ENCODE data around the gene MUC7. TPM values are rescaled to one million over a fixed set of nuclear protein-coding genes. Genes with fewer than 3 reads are reported as not detected.
A peak's percentile ranks its signal among the peaks of the same experiment; 100 is the strongest.

Gene MUC7
- polyA plus RNA-seq, 1 donor (not counting 4 experiments of a cell fraction or from before 2014, with no cell fraction given) = not detected

GRCh38 chr4:70504733-70505132 lies 32.7 kb downstream of the MUC7 start:
- DNase-seq (ENCODE audit: low read depth, low spot score) = no peak
- Histone ChIP-seq H3K9me1 (ENCODE audit: control insufficient read depth, extremely low read depth, insufficient read depth, low read length) (no peaks in the 10 kb centered on the region), H3K79me2 (ENCODE audit: control insufficient read depth, insufficient read depth, low read length) (no peaks in the 10 kb centered on the region), H3K36me3 (ENCODE audit: control insufficient read depth in 2 of 2, extremely low read depth in 1 of 2, insufficient read depth in 2 of 2, low read length in 2 of 2) (no peaks in the 10 kb centered on the region), H2AFZ (ENCODE audit: control insufficient read depth, low read length) (no peak overlapping the region), H3K27me3 (ENCODE audit: control insufficient read depth, extremely low read depth, insufficient read depth, low read length) (no peaks in the 10 kb centered on the region), H3K4me2 (ENCODE audit: control insufficient read depth, extremely low read depth, insufficient read depth, low read depth, low read length) (no peak overlapping the region), H3K27ac (ENCODE audit: control insufficient read depth, insufficient read depth, low read length) (no peak overlapping the region), H3K9me3 (ENCODE audit: control insufficient read depth, low read depth, low read length) (no peaks in the 10 kb centered on the region), H4K20me1 (ENCODE audit: control insufficient read depth, extremely low read depth, insufficient read depth, low read length) (no peaks in the 10 kb centered on the region), H3K9ac (ENCODE audit: control insufficient read depth, extremely low read depth, insufficient read depth, low read length) (no peak overlapping the region), H3K4me1 (ENCODE audit: control insufficient read depth, extremely low read depth, insufficient read depth, low read length) (no peaks in the 10 kb centered on the region), H3K4me3 (ENCODE audit: control insufficient read depth in 2 of 3, extremely low read depth in 1 of 3, insufficient read depth in 2 of 3, low read depth in 1 of 3, low read length in 3 of 3) (no peak overlapping the region)
- TF ChIP-seq EZH2 (IDR thresholded peaks at IDR 0.05; ENCODE audit: low read length) = no peak
- TF ChIP-seq CTCF (optimal IDR thresholded peaks at IDR 0.05 in 1 of 3, IDR thresholded peaks at IDR 0.05 in 1 of 3, conservative IDR thresholded peaks at IDR 0.05 in 1 of 3; ENCODE audit: extremely low read depth in 1 of 3, insufficient read depth in 2 of 3, low read length in 3 of 3) = no peak
- dilution Hi-C loops (cut with MboI; ENCODE audit: extremely low pct_ligation_motif_present, low sequenced_read_pairs) = no loop called here
- FAIRE-seq = no peak

- Histone ChIP-seq H2AFZ (ENCODE audit: control insufficient read depth, low read length) (no peak overlapping the region), H3K27me3 (ENCODE audit: control insufficient read depth, extremely low read depth, insufficient read depth, low read length) (no peaks in the 10 kb centered on the region), H3K9me1 (ENCODE audit: control insufficient read depth, extremely low read depth, insufficient read depth, low read length) (no peaks in the 10 kb centered on the region), H3K79me2 (ENCODE audit: control insufficient read depth, insufficient read depth, low read length) (no peaks in the 10 kb centered on the region), H3K4me2 (ENCODE audit: control insufficient read depth, extremely low read depth, insufficient read depth, low read depth, low read length) (no peak overlapping the region), H3K4me1 (ENCODE audit: control insufficient read depth, extremely low read depth, insufficient read depth, low read length) (no peaks in the 10 kb centered on the region), H3K9me3 (ENCODE audit: control insufficient read depth, low read depth, low read length) (no peaks in the 10 kb centered on the region), H3K27ac (ENCODE audit: control insufficient read depth, insufficient read depth, low read length) (no peak overlapping the region), H3K4me3 (ENCODE audit: control insufficient read depth in 2 of 3, extremely low read depth in 1 of 3, insufficient read depth in 2 of 3, low read depth in 1 of 3, low read length in 3 of 3) (no peak overlapping the region), H3K36me3 (ENCODE audit: control insufficient read depth in 2 of 2, extremely low read depth in 1 of 2, insufficient read depth in 2 of 2, low read length in 2 of 2) (no peaks in the 10 kb centered on the region), H4K20me1 (ENCODE audit: control insufficient read depth, extremely low read depth, insufficient read depth, low read length) (no peaks in the 10 kb centered on the region), H3K9ac (ENCODE audit: control insufficient read depth, extremely low read depth, insufficient read depth, low read length) (no peak overlapping the region)
- FAIRE-seq (peak; percentile 53), DNase-seq (ENCODE audit: low read depth, low spot score) (no peak)
- TF ChIP-seq EZH2 (IDR thresholded peaks at IDR 0.05; ENCODE audit: low read length) (no peak), CTCF (optimal IDR thresholded peaks at IDR 0.05 in 1 of 3, IDR thresholded peaks at IDR 0.05 in 1 of 3, conservative IDR thresholded peaks at IDR 0.05 in 1 of 3; ENCODE audit: extremely low read depth in 1 of 3, insufficient read depth in 2 of 3, low read length in 3 of 3) (peak; percentile 91 to 95 (median 94))
- dilution Hi-C loops (cut with MboI; ENCODE audit: extremely low pct_ligation_motif_present, low sequenced_read_pairs) = no loop called here
Measured at GRCh38 chr4:70505151-70505748, 33.3 kb downstream of the MUC7 start.

All from keratinocyte (primary cell).